ENCODE measurements around the gene IRF5. TPM values are rescaled to one million over a fixed set of nuclear protein-coding genes. Genes with fewer than 3 reads are reported as not detected.

Gene IRF5
- total RNA-seq, 1 donor: under 0.01 TPM

DNA sequence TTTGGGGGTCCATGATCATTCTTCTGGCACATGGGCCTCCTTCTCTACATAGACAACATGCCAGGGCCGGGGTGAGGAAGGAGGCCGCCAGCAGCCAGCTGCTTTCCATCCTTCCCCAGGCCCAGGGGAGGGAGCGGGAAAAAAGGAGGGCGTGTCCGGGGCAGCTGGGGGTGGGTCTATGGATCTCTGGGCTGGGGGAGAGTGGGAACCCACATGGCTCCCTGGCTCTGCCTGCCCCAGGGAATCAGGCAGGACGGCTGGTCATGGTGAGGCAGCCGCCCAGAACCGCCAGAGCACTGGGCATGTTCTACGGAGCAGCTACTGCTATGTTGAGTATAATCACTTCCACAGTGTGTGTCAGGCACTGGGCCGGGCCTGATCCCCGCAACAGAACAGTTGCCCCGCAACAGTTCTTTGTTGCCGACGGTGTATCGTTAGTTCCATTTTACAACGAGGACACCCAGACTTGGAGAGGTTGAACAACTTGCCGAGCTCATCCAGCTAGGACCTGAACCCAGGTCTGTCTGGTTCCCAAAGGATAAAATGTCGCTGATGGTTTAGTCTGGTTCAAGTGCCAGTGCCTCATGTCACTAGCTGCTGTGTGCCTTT is 6.4 kb upstream of the IRF5 start:
- Histone ChIP-seq H2AFZ (ENCODE audit: low read length) (no peak overlapping the region), H3K4me3 (ENCODE audit: insufficient read depth, low read length) (no peak overlapping the region), H3K4me2 (ENCODE audit: insufficient read depth, low read length) (no peak overlapping the region), H3K79me2 (ENCODE audit: insufficient read depth, low read length) (no peaks in the 10 kb centered on the region), H3K27me3 (ENCODE audit: insufficient read depth, low read length) (peaks cover 19% of the 10 kb centered on the region), H3K27ac (ENCODE audit: low read depth, low read length) (no peak overlapping the region), H3K36me3 (ENCODE audit: insufficient read depth, low read length) (no peaks in the 10 kb centered on the region), H4K20me1 (ENCODE audit: insufficient read depth, low read length) (no peaks in the 10 kb centered on the region), H3K4me1 (ENCODE audit: insufficient read depth, low read length) (no peaks in the 10 kb centered on the region), H3K9me3 (ENCODE audit: low read depth, low read length) (no peaks in the 10 kb centered on the region)
- no peak for DNase-seq (ENCODE audit: insufficient read length, low spot score, missing footprints)
- TF ChIP-seq, protein P1, sequence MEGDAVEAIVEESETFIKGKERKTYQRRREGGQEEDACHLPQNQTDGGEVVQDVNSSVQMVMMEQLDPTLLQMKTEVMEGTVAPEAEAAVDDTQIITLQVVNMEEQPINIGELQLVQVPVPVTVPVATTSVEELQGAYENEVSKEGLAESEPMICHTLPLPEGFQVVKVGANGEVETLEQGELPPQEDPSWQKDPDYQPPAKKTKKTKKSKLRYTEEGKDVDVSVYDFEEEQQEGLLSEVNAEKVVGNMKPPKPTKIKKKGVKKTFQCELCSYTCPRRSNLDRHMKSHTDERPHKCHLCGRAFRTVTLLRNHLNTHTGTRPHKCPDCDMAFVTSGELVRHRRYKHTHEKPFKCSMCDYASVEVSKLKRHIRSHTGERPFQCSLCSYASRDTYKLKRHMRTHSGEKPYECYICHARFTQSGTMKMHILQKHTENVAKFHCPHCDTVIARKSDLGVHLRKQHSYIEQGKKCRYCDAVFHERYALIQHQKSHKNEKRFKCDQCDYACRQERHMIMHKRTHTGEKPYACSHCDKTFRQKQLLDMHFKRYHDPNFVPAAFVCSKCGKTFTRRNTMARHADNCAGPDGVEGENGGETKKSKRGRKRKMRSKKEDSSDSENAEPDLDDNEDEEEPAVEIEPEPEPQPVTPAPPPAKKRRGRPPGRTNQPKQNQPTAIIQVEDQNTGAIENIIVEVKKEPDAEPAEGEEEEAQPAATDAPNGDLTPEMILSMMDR (IDR thresholded peaks at IDR 0.05; ENCODE audit: extremely low read depth, low read depth, low read length): no peak

DNA sequence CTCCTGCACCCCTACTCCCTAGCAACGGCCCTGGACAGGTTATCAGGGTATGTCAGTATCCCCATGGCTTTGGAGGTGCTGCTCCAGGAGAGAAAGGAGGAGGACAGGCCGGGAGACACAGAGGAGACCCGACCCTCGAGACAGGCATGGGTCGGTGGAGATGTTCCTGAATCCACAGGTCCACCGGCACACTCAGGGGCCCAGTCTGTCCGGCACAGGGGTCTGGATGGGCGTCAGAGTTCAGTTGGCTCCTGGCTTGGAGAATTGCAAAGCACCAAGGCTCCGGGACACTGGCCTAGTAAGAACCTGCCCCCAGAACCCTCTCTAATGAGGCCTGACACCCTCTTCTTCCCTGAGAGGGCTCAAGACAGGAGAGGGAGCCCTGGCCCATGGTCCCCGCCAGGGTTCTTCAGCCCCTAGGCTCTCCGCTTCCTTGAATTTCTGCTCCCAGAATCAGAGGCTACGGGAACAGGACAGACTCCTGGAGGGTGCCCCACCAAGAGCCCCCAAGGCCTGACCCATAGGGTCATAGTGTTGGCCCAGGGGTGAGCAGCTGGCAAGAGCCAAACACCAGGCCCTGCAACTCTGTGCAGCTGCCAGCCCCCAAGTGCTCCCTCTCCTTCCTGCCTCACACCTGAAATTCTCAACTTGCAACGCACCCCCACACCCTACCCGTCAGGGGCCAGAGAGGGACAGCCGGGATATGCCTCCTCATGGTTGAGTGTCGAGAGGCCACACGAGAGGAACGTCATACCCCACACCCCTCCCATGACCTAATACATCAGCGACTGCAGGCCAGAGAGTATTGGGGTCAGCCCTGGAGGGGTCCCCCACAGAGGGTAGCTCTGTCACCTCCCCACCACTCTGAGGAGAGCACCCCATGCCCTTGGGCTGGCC is 5.5 kb upstream of the IRF5 start:
- TF ChIP-seq, protein P1 (IDR thresholded peaks at IDR 0.05; ENCODE audit: extremely low read depth, low read depth, low read length): no peak
- DNase-seq (ENCODE audit: insufficient read length, low spot score, missing footprints): peak; percentile 30
- no peaks in the 10 kb centered on the region for H3K36me3 ChIP-seq (ENCODE audit: insufficient read depth, low read length)
- H4K20me1 ChIP-seq (ENCODE audit: insufficient read depth, low read length): no peaks in the 10 kb centered on the region
- H3K27ac ChIP-seq (ENCODE audit: low read depth, low read length): no peak overlapping the region
- peaks cover 21% of the 10 kb centered on the region for H3K27me3 ChIP-seq (ENCODE audit: insufficient read depth, low read length)
- H3K4me2 ChIP-seq (ENCODE audit: insufficient read depth, low read length): no peak overlapping the region
- no peak overlapping the region for H2AFZ ChIP-seq (ENCODE audit: low read length)
- H3K79me2 ChIP-seq (ENCODE audit: insufficient read depth, low read length): no peaks in the 10 kb centered on the region
- no peaks in the 10 kb centered on the region for H3K9me3 ChIP-seq (ENCODE audit: low read depth, low read length)
- H3K4me1 ChIP-seq (ENCODE audit: insufficient read depth, low read length): no peaks in the 10 kb centered on the region
- no peak overlapping the region for H3K4me3 ChIP-seq (ENCODE audit: insufficient read depth, low read length)

DNA sequence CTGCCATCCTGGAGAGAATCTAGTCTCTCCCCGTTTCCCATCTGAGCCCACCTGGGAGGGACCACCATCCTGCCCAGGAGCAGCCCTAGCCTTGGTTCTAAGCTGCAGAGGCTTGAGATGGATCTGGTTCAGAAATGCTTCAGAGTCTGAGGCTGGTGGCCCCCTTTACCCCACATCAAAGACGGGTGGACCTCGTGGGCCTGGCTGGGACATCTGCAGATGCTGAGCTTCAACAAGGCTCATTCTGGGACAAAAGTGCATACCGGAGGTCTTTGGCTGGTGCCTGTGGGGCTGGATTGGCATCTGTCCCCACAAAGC is 4.9 kb upstream of the IRF5 start:
- no peak overlapping the region for H3K4me2 ChIP-seq (ENCODE audit: insufficient read depth, low read length)
- H4K20me1 ChIP-seq (ENCODE audit: insufficient read depth, low read length): no peaks in the 10 kb centered on the region
- peak; percentile 34 for DNase-seq (ENCODE audit: insufficient read length, low spot score, missing footprints)
- no peak overlapping the region for H3K4me3 ChIP-seq (ENCODE audit: insufficient read depth, low read length)
- H2AFZ ChIP-seq (ENCODE audit: low read length): no peak overlapping the region
- H3K36me3 ChIP-seq (ENCODE audit: insufficient read depth, low read length): no peaks in the 10 kb centered on the region
- no peaks in the 10 kb centered on the region for H3K4me1 ChIP-seq (ENCODE audit: insufficient read depth, low read length)
- H3K9me3 ChIP-seq (ENCODE audit: low read depth, low read length): no peaks in the 10 kb centered on the region
- no peaks in the 10 kb centered on the region for H3K79me2 ChIP-seq (ENCODE audit: insufficient read depth, low read length)
- TF ChIP-seq, protein P1 (IDR thresholded peaks at IDR 0.05; ENCODE audit: extremely low read depth, low read depth, low read length): no peak
- H3K27ac ChIP-seq (ENCODE audit: low read depth, low read length): no peak overlapping the region
- peaks cover 27% of the 10 kb centered on the region for H3K27me3 ChIP-seq (ENCODE audit: insufficient read depth, low read length)

DNA sequence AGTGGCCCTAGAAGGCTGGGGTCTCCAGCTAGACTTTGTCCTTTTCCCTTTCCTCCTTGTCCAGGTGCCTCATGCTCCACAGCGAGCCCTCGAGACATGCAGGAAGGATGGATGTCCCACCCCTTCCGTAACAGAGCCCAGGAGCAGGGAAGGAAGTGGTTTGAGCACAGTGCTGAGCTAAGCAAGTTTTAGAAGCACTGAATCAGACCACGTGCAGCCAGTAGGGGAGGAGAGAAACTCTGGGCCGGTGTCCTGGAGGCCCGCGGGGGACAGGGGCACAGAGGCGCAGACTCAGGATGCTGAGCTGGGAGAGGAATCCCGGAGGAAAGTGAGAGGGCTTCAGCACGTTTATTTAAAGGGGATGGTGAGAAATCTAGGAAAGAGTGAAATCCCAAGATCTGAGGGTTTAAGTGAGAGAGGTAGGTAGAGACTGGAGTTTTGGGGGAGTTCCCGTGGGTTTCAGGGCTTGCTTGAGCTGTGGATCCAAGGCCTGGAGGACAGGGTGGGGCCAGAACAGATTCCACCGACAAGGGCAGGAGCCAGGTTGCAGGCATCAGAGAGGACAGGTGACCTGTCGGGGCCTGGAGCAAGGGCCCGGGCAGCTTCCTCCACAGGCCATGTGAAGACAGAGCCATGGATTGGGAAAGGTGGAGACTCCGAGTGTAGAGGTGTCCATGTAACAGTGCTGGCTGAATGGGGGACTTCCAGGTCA is 4.4 kb upstream of the IRF5 start:
- no peak overlapping the region for H3K4me3 ChIP-seq (ENCODE audit: insufficient read depth, low read length)
- H3K27me3 ChIP-seq (ENCODE audit: insufficient read depth, low read length): peaks cover 32% of the 10 kb centered on the region
- no peaks in the 10 kb centered on the region for H3K36me3 ChIP-seq (ENCODE audit: insufficient read depth, low read length)
- TF ChIP-seq, protein P1 (IDR thresholded peaks at IDR 0.05; ENCODE audit: extremely low read depth, low read depth, low read length): no peak
- peak; percentile 66 for DNase-seq (ENCODE audit: insufficient read length, low spot score, missing footprints)
- H3K79me2 ChIP-seq (ENCODE audit: insufficient read depth, low read length): no peaks in the 10 kb centered on the region
- no peaks in the 10 kb centered on the region for H4K20me1 ChIP-seq (ENCODE audit: insufficient read depth, low read length)
- H3K9me3 ChIP-seq (ENCODE audit: low read depth, low read length): no peaks in the 10 kb centered on the region
- H3K27ac ChIP-seq (ENCODE audit: low read depth, low read length): no peak overlapping the region
- no peaks in the 10 kb centered on the region for H3K4me1 ChIP-seq (ENCODE audit: insufficient read depth, low read length)
- H2AFZ ChIP-seq (ENCODE audit: low read length): no peak overlapping the region
- H3K4me2 ChIP-seq (ENCODE audit: insufficient read depth, low read length): no peak overlapping the region
